ENCODE results near the gene GPC1. TPM values are rescaled to one million over a fixed set of nuclear protein-coding genes. Genes with fewer than 3 reads are reported as not detected.

The GPC1 gene
- total and polyA plus RNA-seq, 2 donors (not counting 3 experiments of a cell fraction or from before 2014, with no cell fraction given), result 9.6 to 31.1 TPM

DNA sequence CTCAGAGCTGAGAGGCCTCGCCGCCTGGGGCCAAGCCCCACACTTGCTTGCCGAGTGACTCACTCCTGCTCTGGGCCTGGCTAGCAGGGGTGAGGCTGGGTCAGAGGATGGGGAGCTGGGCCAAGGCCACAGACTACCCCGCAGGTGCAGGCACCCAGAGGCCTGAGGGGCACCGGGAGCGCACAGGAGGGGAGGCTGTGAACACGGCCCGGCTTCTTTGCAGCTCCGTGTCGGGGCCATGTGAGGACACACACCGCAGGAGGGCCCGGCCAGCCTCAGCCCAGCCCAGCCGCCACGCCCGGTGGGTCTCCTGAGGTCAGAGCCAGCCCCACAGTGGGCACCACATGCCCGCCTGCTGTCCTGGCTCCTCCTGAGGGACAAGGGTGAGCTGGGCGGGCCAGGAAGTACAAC lies 8.4 kb downstream of the GPC1 start:
- Histone ChIP-seq H3K79me2 (ENCODE audit: control insufficient read depth, insufficient read depth, low read length) (no peaks in the 10 kb centered on the region), H3K36me3 (ENCODE audit: control insufficient read depth in 2 of 2, extremely low read depth in 1 of 2, insufficient read depth in 2 of 2, low read length in 2 of 2) (no peaks in the 10 kb centered on the region), H3K9me3 (replicated peaks; ENCODE audit: control insufficient read depth, insufficient read depth, low read length) (no peaks in the 10 kb centered on the region), H3K4me1 (ENCODE audit: control insufficient read depth, extremely low read depth, insufficient read depth, low read length) (no peaks in the 10 kb centered on the region), H3K9ac (replicated peaks; ENCODE audit: extremely low read depth, insufficient read depth, low read length) (no peak overlapping the region), H4K20me1 (replicated peaks; ENCODE audit: control insufficient read depth, extremely low read depth, insufficient read depth, low read length) (no peaks in the 10 kb centered on the region), H3K9me1 (replicated peaks; ENCODE audit: control insufficient read depth, extremely low read depth, insufficient read depth, low read length) (no peaks in the 10 kb centered on the region), H3K27me3 (ENCODE audit: control insufficient read depth in 2 of 2, insufficient read depth in 2 of 2, low read length in 2 of 2) (no peaks in the 10 kb centered on the region), H3K27ac (ENCODE audit: insufficient read depth, low read depth, low read length) (no peak overlapping the region), H3K4me2 (ENCODE audit: insufficient read depth, low read length) (no peak overlapping the region), H2AFZ (ENCODE audit: low read depth, low read length) (no peak overlapping the region), H3K4me3 (replicated peaks in 1 of 3; ENCODE audit: insufficient read depth in 1 of 3, low read depth in 1 of 3, low read length in 3 of 3) (no peak overlapping the region)
- intact Hi-C loops (cut with micrococcal nuclease) (no loop called here), dilution Hi-C loops (cut with MboI; ENCODE audit: extremely low pct_ligation_motif_present, low sequenced_read_pairs) (no loop called here)
- POLR2A ChIA-PET, result no interaction called here
- DNase-seq (ENCODE audit: low read depth, low spot score) (no peak), FAIRE-seq (no peak)
- no TSS peak for BruUV-seq (replicated peaks)
- CTCF ChIA-PET, result no interaction called here
- TF ChIP-seq JUN (IDR thresholded peaks at IDR 0.05; ENCODE audit: borderline replicate concordance, insufficient read depth, insufficient read length, low read depth), result no peak
- no peak for TF ChIP-seq GATA2 (IDR thresholded peaks at IDR 0.05; ENCODE audit: insufficient read depth, insufficient read length, low read depth, low read length)
- TF ChIP-seq POLR2A (IDR thresholded peaks at IDR 0.05; ENCODE audit: low read depth, low read length), result no peak

DNA sequence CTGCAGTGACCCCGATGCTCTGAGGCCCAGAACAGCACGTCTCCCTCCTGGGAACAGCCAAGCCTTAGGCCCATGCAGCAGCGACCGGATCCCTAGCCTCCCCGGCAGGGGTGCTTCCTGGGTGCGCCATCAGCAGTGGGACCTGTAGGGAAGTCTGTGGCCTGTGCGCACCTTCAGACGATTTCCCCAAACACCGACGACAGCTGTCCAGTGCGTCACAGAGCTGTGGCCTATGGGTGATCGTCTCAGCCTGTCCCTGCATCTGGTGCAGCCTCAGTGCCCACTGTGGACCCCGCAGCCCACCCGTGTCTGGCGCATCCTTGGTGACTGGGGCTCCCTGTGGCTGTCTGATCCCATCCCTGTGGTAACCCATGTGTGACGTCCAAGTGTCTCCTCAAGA lies 9.0 kb downstream of the GPC1 start:
- Histone ChIP-seq H3K27me3 (ENCODE audit: control insufficient read depth in 2 of 2, insufficient read depth in 2 of 2, low read length in 2 of 2) (no peaks in the 10 kb centered on the region), H3K9me3 (replicated peaks; ENCODE audit: control insufficient read depth, insufficient read depth, low read length) (no peaks in the 10 kb centered on the region), H2AFZ (ENCODE audit: low read depth, low read length) (no peak overlapping the region), H3K4me1 (ENCODE audit: control insufficient read depth, extremely low read depth, insufficient read depth, low read length) (no peaks in the 10 kb centered on the region), H3K79me2 (ENCODE audit: control insufficient read depth, insufficient read depth, low read length) (no peaks in the 10 kb centered on the region), H3K4me2 (ENCODE audit: insufficient read depth, low read length) (no peak overlapping the region), H3K9ac (replicated peaks; ENCODE audit: extremely low read depth, insufficient read depth, low read length) (no peak overlapping the region), H4K20me1 (replicated peaks; ENCODE audit: control insufficient read depth, extremely low read depth, insufficient read depth, low read length) (no peaks in the 10 kb centered on the region), H3K36me3 (ENCODE audit: control insufficient read depth in 2 of 2, extremely low read depth in 1 of 2, insufficient read depth in 2 of 2, low read length in 2 of 2) (no peaks in the 10 kb centered on the region), H3K4me3 (replicated peaks in 1 of 3; ENCODE audit: insufficient read depth in 1 of 3, low read depth in 1 of 3, low read length in 3 of 3) (no peak overlapping the region), H3K27ac (ENCODE audit: insufficient read depth, low read depth, low read length) (no peak overlapping the region), H3K9me1 (replicated peaks; ENCODE audit: control insufficient read depth, extremely low read depth, insufficient read depth, low read length) (no peaks in the 10 kb centered on the region)
- no peak for DNase-seq (ENCODE audit: low read depth, low spot score)
- intact Hi-C loops (cut with micrococcal nuclease), result no loop called here
- CTCF ChIA-PET, result no interaction called here
- POLR2A ChIA-PET, result no interaction called here
- TF ChIP-seq POLR2A (IDR thresholded peaks at IDR 0.05; ENCODE audit: low read depth, low read length), result no peak
- TF ChIP-seq MYC (IDR thresholded peaks at IDR 0.05; ENCODE audit: low read depth, low read length), result no peak
- TF ChIP-seq POLR2AphosphoS5 (IDR thresholded peaks at IDR 0.05; ENCODE audit: insufficient read depth, low read depth, low read length), result no peak
- no peak for TF ChIP-seq JUN (IDR thresholded peaks at IDR 0.05; ENCODE audit: borderline replicate concordance, insufficient read depth, insufficient read length, low read depth)
- TF ChIP-seq FOS (IDR thresholded peaks at IDR 0.05; ENCODE audit: borderline replicate concordance, insufficient read depth, low read length), result no peak
- TF ChIP-seq CTCF (IDR thresholded peaks at IDR 0.05; ENCODE audit: extremely low read depth in 1 of 2, insufficient read depth in 1 of 2, low read depth in 1 of 2, low read length in 2 of 2), result no peak
- no peak for TF ChIP-seq MAX (IDR thresholded peaks at IDR 0.05; ENCODE audit: insufficient read depth, insufficient read length)
- no peak for TF ChIP-seq EZH2 (IDR thresholded peaks at IDR 0.05; ENCODE audit: borderline replicate concordance, low read depth, low read length, severe bottlenecking)
- no TSS peak for BruUV-seq (replicated peaks)
- FAIRE-seq, result no peak
- dilution Hi-C loops (cut with MboI; ENCODE audit: extremely low pct_ligation_motif_present, low sequenced_read_pairs), result no loop called here
